ENCODE results near the gene FCMR.

FCMR gene

DNA sequence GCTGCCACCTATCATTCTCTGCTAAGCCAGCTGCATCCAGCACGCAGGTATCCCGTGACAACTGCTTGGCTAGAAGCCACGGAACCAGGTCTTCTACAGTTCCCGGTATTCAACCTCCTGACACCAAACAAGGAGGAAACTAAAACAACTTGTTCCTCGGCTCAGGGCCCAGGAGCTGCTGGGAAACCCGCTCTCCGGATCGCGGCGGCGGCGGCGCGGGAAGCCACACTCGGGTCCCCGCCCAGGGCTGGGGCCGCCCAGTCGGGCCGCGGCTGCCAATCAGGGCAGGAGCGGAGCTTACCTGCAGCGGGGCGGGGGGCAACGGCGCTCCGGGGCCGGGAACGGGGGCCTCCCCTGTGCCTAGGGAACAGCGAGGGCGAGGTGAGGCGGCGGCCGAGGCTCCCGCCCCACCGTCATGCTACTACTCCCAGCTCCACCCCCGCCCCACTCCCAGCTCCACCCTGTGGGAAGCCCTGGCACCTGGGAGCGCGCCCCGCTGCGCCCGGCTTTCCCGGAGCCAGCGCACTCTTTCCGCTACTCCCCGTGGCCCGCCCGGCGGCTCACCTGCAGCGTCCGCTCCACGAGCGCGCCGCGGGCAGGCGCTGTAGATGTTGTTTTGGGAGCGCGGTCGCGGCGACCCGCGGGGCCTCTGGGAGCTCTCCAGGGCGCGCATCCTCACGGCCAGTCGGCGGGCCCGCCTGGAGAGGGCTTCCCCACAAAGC, 12.4 kb downstream of the FCMR start:
- DNase-seq: no peak
- H3K27ac ChIP-seq (ENCODE audit: low read length): no peak overlapping the region
- no peak overlapping the region for H3K9ac ChIP-seq (ENCODE audit: low read depth, low read length)
- no peaks in the 10 kb centered on the region for H3K79me2 ChIP-seq (ENCODE audit: insufficient read depth, low read length)
- H3K9me3 ChIP-seq (ENCODE audit: insufficient read depth, low read length, severe bottlenecking): no peaks in the 10 kb centered on the region
- H3K36me3 ChIP-seq (ENCODE audit: insufficient read depth, low read length): peaks cover 49% of the 10 kb centered on the region
- no peak overlapping the region for H2AFZ ChIP-seq (ENCODE audit: low read depth, low read length)
- H3K4me2 ChIP-seq (ENCODE audit: insufficient read depth, low read length): no peak overlapping the region
- no peaks in the 10 kb centered on the region for H3K27me3 ChIP-seq (ENCODE audit: insufficient read depth, low read length, poor library complexity)
- TF ChIP-seq EZH2 (IDR thresholded peaks at IDR 0.05; ENCODE audit: borderline replicate concordance, low read depth, low read length, severe bottlenecking): no peak
- TF ChIP-seq, protein P1, sequence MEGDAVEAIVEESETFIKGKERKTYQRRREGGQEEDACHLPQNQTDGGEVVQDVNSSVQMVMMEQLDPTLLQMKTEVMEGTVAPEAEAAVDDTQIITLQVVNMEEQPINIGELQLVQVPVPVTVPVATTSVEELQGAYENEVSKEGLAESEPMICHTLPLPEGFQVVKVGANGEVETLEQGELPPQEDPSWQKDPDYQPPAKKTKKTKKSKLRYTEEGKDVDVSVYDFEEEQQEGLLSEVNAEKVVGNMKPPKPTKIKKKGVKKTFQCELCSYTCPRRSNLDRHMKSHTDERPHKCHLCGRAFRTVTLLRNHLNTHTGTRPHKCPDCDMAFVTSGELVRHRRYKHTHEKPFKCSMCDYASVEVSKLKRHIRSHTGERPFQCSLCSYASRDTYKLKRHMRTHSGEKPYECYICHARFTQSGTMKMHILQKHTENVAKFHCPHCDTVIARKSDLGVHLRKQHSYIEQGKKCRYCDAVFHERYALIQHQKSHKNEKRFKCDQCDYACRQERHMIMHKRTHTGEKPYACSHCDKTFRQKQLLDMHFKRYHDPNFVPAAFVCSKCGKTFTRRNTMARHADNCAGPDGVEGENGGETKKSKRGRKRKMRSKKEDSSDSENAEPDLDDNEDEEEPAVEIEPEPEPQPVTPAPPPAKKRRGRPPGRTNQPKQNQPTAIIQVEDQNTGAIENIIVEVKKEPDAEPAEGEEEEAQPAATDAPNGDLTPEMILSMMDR (IDR thresholded peaks at IDR 0.05; ENCODE audit: borderline replicate concordance, extremely low read depth, low read length, poor library complexity, severe bottlenecking): no peak
- no peak overlapping the region for H3K4me3 ChIP-seq (ENCODE audit: low read depth in 1 of 2, low read length in 2 of 2)
- no peaks in the 10 kb centered on the region for H4K20me1 ChIP-seq (ENCODE audit: insufficient read depth, low read length)
- no peak for ATAC-seq (ENCODE audit: insufficient read depth, low read depth)
- peaks cover 45% of the 10 kb centered on the region for H3K4me1 ChIP-seq (ENCODE audit: insufficient read depth, low read length)

GRCh38 chr1:206908038-206908437, 13.7 kb downstream of the FCMR start:
- no peak overlapping the region for H3K4me3 ChIP-seq (ENCODE audit: low read depth in 1 of 2, low read length in 2 of 2)
- H4K20me1 ChIP-seq (ENCODE audit: insufficient read depth, low read length): no peaks in the 10 kb centered on the region
- peaks cover 53% of the 10 kb centered on the region for H3K36me3 ChIP-seq (ENCODE audit: insufficient read depth, low read length)
- H3K4me1 ChIP-seq (ENCODE audit: insufficient read depth, low read length): peaks cover 45% of the 10 kb centered on the region
- DNase-seq (no peak), ATAC-seq (ENCODE audit: insufficient read depth, low read depth) (no peak)
- 0 out of 2 replicates have a peak overlapping the region, but pooled peaks have one; percentile 5 for H3K27ac ChIP-seq (ENCODE audit: low read length)
- H3K27me3 ChIP-seq (ENCODE audit: insufficient read depth, low read length, poor library complexity): no peaks in the 10 kb centered on the region
- no peak overlapping the region for H2AFZ ChIP-seq (ENCODE audit: low read depth, low read length)
- H3K79me2 ChIP-seq (ENCODE audit: insufficient read depth, low read length): no peaks in the 10 kb centered on the region
- H3K9me3 ChIP-seq (ENCODE audit: insufficient read depth, low read length, severe bottlenecking): no peaks in the 10 kb centered on the region
- H3K4me2 ChIP-seq (ENCODE audit: insufficient read depth, low read length): no peak overlapping the region
- H3K9ac ChIP-seq (ENCODE audit: low read depth, low read length): no peak overlapping the region
- TF ChIP-seq EZH2 (IDR thresholded peaks at IDR 0.05; ENCODE audit: borderline replicate concordance, low read depth, low read length, severe bottlenecking): no peak
- TF ChIP-seq, protein P1 (IDR thresholded peaks at IDR 0.05; ENCODE audit: borderline replicate concordance, extremely low read depth, low read length, poor library complexity, severe bottlenecking): no peak

DNA sequence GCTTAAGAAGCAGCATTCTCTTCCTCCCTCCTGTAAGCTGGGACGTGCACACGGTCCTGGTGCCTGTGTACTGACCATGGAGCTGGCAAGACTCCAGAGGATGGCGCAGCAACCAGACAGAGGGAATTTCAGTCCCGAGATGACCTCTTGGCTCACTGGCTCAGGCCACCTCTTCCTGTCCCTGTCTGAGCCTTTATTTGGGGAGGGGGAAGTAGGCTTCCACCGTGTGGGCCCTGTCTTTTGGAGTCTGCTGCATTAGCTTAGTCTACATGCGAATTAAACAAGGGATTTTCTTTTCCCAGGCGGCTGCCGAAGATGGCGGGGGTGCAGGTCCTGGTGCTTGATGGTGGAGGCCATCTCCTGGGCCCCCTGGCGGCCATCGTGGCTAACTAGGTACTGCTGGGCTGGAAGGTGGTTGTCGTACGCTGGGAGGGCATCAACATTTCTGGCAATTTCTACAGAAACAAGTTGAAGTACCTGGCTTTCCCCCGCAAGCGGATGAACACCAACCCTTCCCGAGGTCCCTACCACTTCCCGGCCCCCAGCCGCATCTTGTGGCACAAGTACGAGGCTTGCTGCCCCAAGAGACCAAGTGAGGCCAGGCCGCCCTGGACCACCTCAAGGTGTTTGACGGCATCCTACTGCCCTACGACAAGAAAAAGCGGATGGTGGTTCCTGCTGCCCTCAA, 14.3 kb downstream of the FCMR start:
- no peak overlapping the region for H3K4me2 ChIP-seq (ENCODE audit: insufficient read depth, low read length)
- no peak for ATAC-seq (ENCODE audit: insufficient read depth, low read depth)
- H4K20me1 ChIP-seq (ENCODE audit: insufficient read depth, low read length): no peaks in the 10 kb centered on the region
- H3K9me3 ChIP-seq (ENCODE audit: insufficient read depth, low read length, severe bottlenecking): no peaks in the 10 kb centered on the region
- TF ChIP-seq, protein P1 (IDR thresholded peaks at IDR 0.05; ENCODE audit: borderline replicate concordance, extremely low read depth, low read length, poor library complexity, severe bottlenecking): no peak
- no peak for TF ChIP-seq EZH2 (IDR thresholded peaks at IDR 0.05; ENCODE audit: borderline replicate concordance, low read depth, low read length, severe bottlenecking)
- peaks cover 42% of the 10 kb centered on the region for H3K4me1 ChIP-seq (ENCODE audit: insufficient read depth, low read length)
- no peak overlapping the region for H2AFZ ChIP-seq (ENCODE audit: low read depth, low read length)
- H3K27me3 ChIP-seq (ENCODE audit: insufficient read depth, low read length, poor library complexity): no peaks in the 10 kb centered on the region
- DNase-seq: no peak
- H3K27ac ChIP-seq (ENCODE audit: low read length): peak overlapping the region; percentile 46; the same call in 1 of the 2 replicates
- H3K79me2 ChIP-seq (ENCODE audit: insufficient read depth, low read length): no peaks in the 10 kb centered on the region
- peaks cover 49% of the 10 kb centered on the region for H3K36me3 ChIP-seq (ENCODE audit: insufficient read depth, low read length)
- H3K9ac ChIP-seq (ENCODE audit: low read depth, low read length): no peak overlapping the region
- no peak overlapping the region for H3K4me3 ChIP-seq (ENCODE audit: low read depth in 1 of 2, low read length in 2 of 2)

All from DND-41 (cell line).